A673 (cell line): ENCODE measurements around the gene LRRC1. TPM values are rescaled to one million over a fixed set of nuclear protein-coding genes. Genes with fewer than 3 reads are reported as not detected.

Experiments
- BruUV-seq: library from RNA; stranded (reverse); fragments of 400-500 nt; replicated peaks from 2 replicates; lab custom pipeline; 2021; lab: Mats Ljungman, UMichigan
- CTCF ChIA-PET: fragments of 300-600 bp; sonication (Branson Sonifier 250); formaldehyde crosslinking; loops from one replicate; lab custom pipeline; 2022; ENCODE audit warnings: antibody characterized with exemption; lab: Charles Lee
- POLR2A ChIA-PET: fragments of 300-600 bp; sonication (Branson Sonifier 250); formaldehyde crosslinking; loops from one replicate; lab custom pipeline; 2022; ENCODE audit warnings: antibody characterized with exemption; ENCODE audit not compliant: low non-redundant PET; lab: Charles Lee
- DNase-seq: peaks from one replicate; pipeline ENCODE4 v3.0.0-alpha.2; 2015; ENCODE audit warnings: low spot score
- H3K27ac ChIP-seq: fragments of 200-600 bp; sonication (generic); 2 replicates; pipeline ENCODE4 v1.5.1; 2016; ENCODE audit warnings: mixed run types, low read depth, mild to moderate bottlenecking, mixed read lengths, antibody characterized with exemption, low read length; ENCODE audit not compliant: poor library complexity, severe bottlenecking
- H3K27me3 ChIP-seq: fragments of 200-600 bp; sonication (generic); replicated peaks from 2 replicates; pipeline ENCODE4 v1.6.1; 2017; ENCODE audit warnings: mixed run types, low read depth, mild to moderate bottlenecking, mixed read lengths, antibody characterized with exemption, low read length; ENCODE audit not compliant: insufficient read depth, poor library complexity
- H3K36me3 ChIP-seq: fragments of 200-600 bp; sonication (generic); 2 replicates; pipeline ENCODE4 v1.6.1; 2016; ENCODE audit warnings: mixed run types, mild to moderate bottlenecking, mixed read lengths, antibody characterized with exemption, low read length; ENCODE audit not compliant: insufficient read depth, poor library complexity, severe bottlenecking
- H3K4me1 ChIP-seq: fragments of 200-600 bp; sonication (generic); 2 replicates; pipeline ENCODE4 v1.6.1; 2017; ENCODE audit warnings: mixed run types, mild to moderate bottlenecking, mixed read lengths, antibody characterized with exemption, low read length; ENCODE audit not compliant: insufficient read depth, poor library complexity, severe bottlenecking
- H3K4me3 ChIP-seq: fragments of 200-600 bp; sonication (generic); 2 replicates; pipeline ENCODE4 v1.5.1; 2016; ENCODE audit warnings: low read depth, mixed run types, mild to moderate bottlenecking, mixed read lengths, low read length; ENCODE audit not compliant: poor library complexity, severe bottlenecking
- H3K9me3 ChIP-seq: fragments of 200-600 bp; sonication (generic); 2 replicates; pipeline ENCODE4 v1.6.1; 2016; ENCODE audit warnings: mixed run types, low read depth, mild to moderate bottlenecking, mixed read lengths, antibody characterized with exemption, low read length; ENCODE audit not compliant: poor library complexity, severe bottlenecking
- EZH2 ChIP-seq: fragments of 200-600 bp; sonication (generic); IDR thresholded peaks from 2 replicates; pipeline ENCODE4 v1.6.1; 2017; ENCODE audit warnings: borderline replicate concordance, low read depth, mild to moderate bottlenecking, mixed read lengths, antibody characterized with exemption, low read length; ENCODE audit not compliant: poor library complexity, severe bottlenecking
- intact Hi-C: fragments of 100-400 bp; cut with micrococcal nuclease; formaldehyde crosslinking; loops from one replicate; pipeline ENCODE4 v1.10.0; 2022; ENCODE audit not compliant: unreplicated experiment
- total RNA-seq: library from RNA; stranded (reverse); gene quantifications from 2 replicates; pipeline ENCODE4 v1.2.3, GENCODE V29; 2021
- TF ChIP-seq, protein P1 (sequence below): fragments of 300-800, 200-600 bp; sonication (generic); conservative IDR thresholded peaks from 2 replicates; pipeline ENCODE4 v1.5.1; 2017; ENCODE audit warnings: low read depth, mild to moderate bottlenecking, antibody characterized with exemption, low read length, moderate library complexity, mixed read lengths

LRRC1 gene
- total RNA-seq, 1 experiment from 2014 or later = 4.4 TPM

GRCh38 chr6:53945765-53946407, 151.1 kb downstream of the LRRC1 start:
- no peaks in the 10 kb centered on the region for H3K4me1 ChIP-seq
- BruUV-seq = no TSS peak
- TF ChIP-seq, protein P1, sequence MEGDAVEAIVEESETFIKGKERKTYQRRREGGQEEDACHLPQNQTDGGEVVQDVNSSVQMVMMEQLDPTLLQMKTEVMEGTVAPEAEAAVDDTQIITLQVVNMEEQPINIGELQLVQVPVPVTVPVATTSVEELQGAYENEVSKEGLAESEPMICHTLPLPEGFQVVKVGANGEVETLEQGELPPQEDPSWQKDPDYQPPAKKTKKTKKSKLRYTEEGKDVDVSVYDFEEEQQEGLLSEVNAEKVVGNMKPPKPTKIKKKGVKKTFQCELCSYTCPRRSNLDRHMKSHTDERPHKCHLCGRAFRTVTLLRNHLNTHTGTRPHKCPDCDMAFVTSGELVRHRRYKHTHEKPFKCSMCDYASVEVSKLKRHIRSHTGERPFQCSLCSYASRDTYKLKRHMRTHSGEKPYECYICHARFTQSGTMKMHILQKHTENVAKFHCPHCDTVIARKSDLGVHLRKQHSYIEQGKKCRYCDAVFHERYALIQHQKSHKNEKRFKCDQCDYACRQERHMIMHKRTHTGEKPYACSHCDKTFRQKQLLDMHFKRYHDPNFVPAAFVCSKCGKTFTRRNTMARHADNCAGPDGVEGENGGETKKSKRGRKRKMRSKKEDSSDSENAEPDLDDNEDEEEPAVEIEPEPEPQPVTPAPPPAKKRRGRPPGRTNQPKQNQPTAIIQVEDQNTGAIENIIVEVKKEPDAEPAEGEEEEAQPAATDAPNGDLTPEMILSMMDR = no peak
- no peak for TF ChIP-seq EZH2
- intact Hi-C loops = no loop called here
- H3K36me3 ChIP-seq = no peaks in the 10 kb centered on the region
- CTCF ChIA-PET = no interaction called here
- DNase-seq = no peak
- no peaks in the 10 kb centered on the region for H3K9me3 ChIP-seq
- POLR2A ChIA-PET = no interaction called here
- no peaks in the 10 kb centered on the region for H3K27me3 ChIP-seq
- no peak overlapping the region for H3K27ac ChIP-seq
- no peak overlapping the region for H3K4me3 ChIP-seq

DNA sequence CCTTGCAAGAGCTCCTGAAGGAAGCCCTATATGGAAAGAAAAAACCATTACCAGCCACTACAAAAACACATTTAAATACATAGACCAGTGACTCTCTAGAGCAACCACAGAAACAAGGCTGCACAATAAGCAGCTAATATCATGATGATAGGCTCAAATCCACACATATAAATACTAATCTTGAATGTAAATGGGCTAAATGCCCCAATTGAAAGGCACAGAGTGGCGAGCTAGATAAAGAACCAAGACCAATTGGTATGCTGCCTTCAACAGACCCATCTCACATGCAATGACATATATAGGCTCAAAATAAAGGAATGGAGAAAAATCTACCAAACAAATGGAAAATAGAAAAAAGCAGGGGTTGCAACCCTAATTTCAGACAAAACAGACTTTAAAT, 153.0 kb downstream of the LRRC1 start:
- no peak for TF ChIP-seq EZH2
- TF ChIP-seq, protein P1 = no peak
- DNase-seq = no peak
- BruUV-seq = no TSS peak
- POLR2A ChIA-PET = no interaction called here
- no peaks in the 10 kb centered on the region for H3K27me3 ChIP-seq
- no peaks in the 10 kb centered on the region for H3K36me3 ChIP-seq
- H3K27ac ChIP-seq = no peak overlapping the region
- H3K4me3 ChIP-seq = no peak overlapping the region
- CTCF ChIA-PET = no interaction called here
- H3K9me3 ChIP-seq = no peaks in the 10 kb centered on the region
- H3K4me1 ChIP-seq = no peaks in the 10 kb centered on the region
- intact Hi-C loops = no loop called here

DNA sequence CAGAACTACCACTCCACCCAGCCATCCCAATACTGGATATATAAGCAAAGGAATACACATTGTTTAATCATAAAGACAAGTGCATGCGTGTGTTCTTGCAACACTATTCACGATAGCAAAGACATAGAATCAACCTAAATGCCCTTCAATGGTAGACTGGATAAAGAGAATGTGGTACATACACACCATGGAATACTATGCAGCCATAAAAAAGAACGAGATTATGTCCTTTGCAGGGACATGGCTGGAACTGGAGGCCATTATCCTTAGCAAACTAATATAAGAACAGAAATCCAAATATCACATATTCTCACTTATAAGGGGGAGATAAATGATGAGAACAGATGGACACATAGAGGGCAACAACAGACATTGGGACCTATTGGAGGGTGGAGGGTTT, 156.6 kb downstream of the LRRC1 start:
- DNase-seq = no peak
- no peaks in the 10 kb centered on the region for H3K9me3 ChIP-seq
- CTCF ChIA-PET = interaction anchor here (0.6 kb wide), 1 partner anchor 228 kb away, joined by 4 read pairs; no protein-coding TSS in a partner anchor
- POLR2A ChIA-PET = no interaction called here
- peaks cover 5% of the 10 kb centered on the region for H3K27me3 ChIP-seq
- BruUV-seq = no TSS peak
- no peaks in the 10 kb centered on the region for H3K36me3 ChIP-seq
- TF ChIP-seq, protein P1 = no peak
- no peak for TF ChIP-seq EZH2
- no peaks in the 10 kb centered on the region for H3K4me1 ChIP-seq
- no peak overlapping the region for H3K27ac ChIP-seq
- H3K4me3 ChIP-seq = no peak overlapping the region
- intact Hi-C loops = no loop called here
